Natural killer cell (primary cell): ENCODE results near the gene LGI1. TPM values are rescaled to one million over a fixed set of nuclear protein-coding genes. Genes with fewer than 3 reads are reported as not detected.

Source experiments
- ATAC-seq, 3 donors: fragments of 150-1000 bp in 2 of 3; fragments of 200-7000 bp in 1 of 3; cut with Tn5 transposase; 1 replicate in 1 of 3; 2 replicates in 2 of 3; pipeline ENCODE4 v1.10.0; 2021; ENCODE audit warnings: mild to moderate bottlenecking in 2 of 3, moderate library complexity in 2 of 3
- DNase-seq, 2 donors: peaks; one replicate each; pipeline versions ENCODE4 v3.0.0 to v3.0.0-alpha.2; 2013 to 2021; ENCODE audit warnings: mixed read lengths in 1 of 2
- H3K27ac ChIP-seq: one replicate; pipeline ENCODE4 v1.5.1; 2013; ENCODE audit warnings: mild to moderate bottlenecking, low read length
- H3K27me3 ChIP-seq: one replicate; pipeline ENCODE4 v1.6.1; 2013; ENCODE audit warnings: low read length; ENCODE audit not compliant: control insufficient read depth, insufficient read depth
- H3K36me3 ChIP-seq: one replicate; pipeline ENCODE4 v1.6.1; 2013; ENCODE audit warnings: low read length; ENCODE audit not compliant: control insufficient read depth, insufficient read depth
- H3K4me1 ChIP-seq: one replicate; pipeline ENCODE4 v1.6.1; 2013; ENCODE audit warnings: low read length; ENCODE audit not compliant: control insufficient read depth, insufficient read depth
- H3K4me3 ChIP-seq: one replicate; pipeline ENCODE4 v1.5.1; 2013; ENCODE audit warnings: low read length
- H3K9me3 ChIP-seq: one replicate; pipeline ENCODE4 v1.6.1; 2013; ENCODE audit warnings: low read length; ENCODE audit not compliant: control insufficient read depth, insufficient read depth
- H3K27ac Mint-ChIP-seq, 2 donors: one replicate each; pipeline ENCODE4 v1.8.0; 2022; ENCODE audit warnings: mild to moderate bottlenecking in 2 of 2, mixed read lengths in 2 of 2, moderate library complexity in 1 of 2
- H3K27me3 Mint-ChIP-seq, 2 donors: one replicate each; pipeline ENCODE4 v1.8.0; 2022; ENCODE audit warnings: low read depth in 2 of 2, mixed read lengths in 2 of 2
- H3K36me3 Mint-ChIP-seq: one replicate; pipeline ENCODE4 v1.8.0; 2022; ENCODE audit warnings: mixed read lengths
- H3K4me1 Mint-ChIP-seq, 2 donors: one replicate each; pipeline ENCODE4 v1.8.0; 2022; ENCODE audit warnings: mixed read lengths in 2 of 2
- H3K4me3 Mint-ChIP-seq: one replicate; pipeline ENCODE4 v1.8.0; 2022; ENCODE audit warnings: mild to moderate bottlenecking, moderate library complexity, mixed read lengths
- H3K9me3 Mint-ChIP-seq, 2 donors: one replicate each; pipeline ENCODE4 v1.8.0; 2022; ENCODE audit warnings: mixed read lengths in 2 of 2
- WGBS: methylation state at CpG from one replicate; pipeline ENCODE4 v1.1.7; 2013; ENCODE audit warnings: missing lambda C conversion rate; ENCODE audit not compliant: insufficient coverage; 5-methylcytosine and 5-hydroxymethylcytosine counted together
- intact Hi-C: fragments of 100-400 bp; cut with micrococcal nuclease; formaldehyde crosslinking; loops from one replicate; pipeline ENCODE4 v1.14.2; 2022
- total RNA-seq, 4 donors: library from RNA; stranded (reverse); fragments of 120-200 nt in 1 of 4; gene quantifications; one replicate each; pipeline versions ENCODE4 v1.2.3 to v1.2.4, GENCODE V29; 2013 to 2022
- TF ChIP-seq, protein P1 (sequence below): fragments of 200-600 bp; IDR thresholded peaks from one replicate; pipeline ENCODE4 v1.8.0; 2022; ENCODE audit warnings: antibody characterized with exemption

The LGI1 gene
- total RNA-seq, 3 donors from 2014 or later (not counting 1 experiment from before 2014, with no cell fraction given): not detected

DNA sequence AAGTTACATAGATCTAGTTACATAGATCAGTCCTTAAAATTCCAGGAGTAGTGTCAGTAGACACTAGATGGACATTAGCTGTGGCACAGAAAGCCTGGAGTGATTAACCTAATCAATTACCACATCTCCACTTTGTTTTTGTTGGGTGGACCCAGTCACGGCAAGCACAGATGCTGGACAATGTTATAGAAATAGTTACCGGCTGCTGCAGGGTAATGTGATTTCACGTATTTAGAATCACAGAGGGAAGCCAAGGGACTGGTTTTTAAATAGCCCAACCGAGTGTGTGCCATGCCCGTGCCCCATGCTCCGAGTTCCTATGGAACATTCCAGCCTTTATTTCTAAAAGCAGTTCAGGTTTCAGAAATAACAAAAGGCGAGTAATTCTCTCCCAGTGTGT lies 2.8 kb downstream of the LGI1 start:
- H3K27me3 ChIP-seq: peaks cover 5% of the 10 kb centered on the region
- no peak overlapping the region for H3K27ac ChIP-seq
- no peaks in the 10 kb centered on the region for H3K4me1 ChIP-seq
- no peaks in the 10 kb centered on the region for H3K36me3 ChIP-seq
- no peaks in the 10 kb centered on the region for H3K9me3 ChIP-seq
- H3K36me3 Mint-ChIP-seq: no peaks in the 10 kb centered on the region
- H3K4me1 Mint-ChIP-seq: no peaks in the 10 kb centered on the region
- intact Hi-C loops: no loop called here
- TF ChIP-seq, protein P1, sequence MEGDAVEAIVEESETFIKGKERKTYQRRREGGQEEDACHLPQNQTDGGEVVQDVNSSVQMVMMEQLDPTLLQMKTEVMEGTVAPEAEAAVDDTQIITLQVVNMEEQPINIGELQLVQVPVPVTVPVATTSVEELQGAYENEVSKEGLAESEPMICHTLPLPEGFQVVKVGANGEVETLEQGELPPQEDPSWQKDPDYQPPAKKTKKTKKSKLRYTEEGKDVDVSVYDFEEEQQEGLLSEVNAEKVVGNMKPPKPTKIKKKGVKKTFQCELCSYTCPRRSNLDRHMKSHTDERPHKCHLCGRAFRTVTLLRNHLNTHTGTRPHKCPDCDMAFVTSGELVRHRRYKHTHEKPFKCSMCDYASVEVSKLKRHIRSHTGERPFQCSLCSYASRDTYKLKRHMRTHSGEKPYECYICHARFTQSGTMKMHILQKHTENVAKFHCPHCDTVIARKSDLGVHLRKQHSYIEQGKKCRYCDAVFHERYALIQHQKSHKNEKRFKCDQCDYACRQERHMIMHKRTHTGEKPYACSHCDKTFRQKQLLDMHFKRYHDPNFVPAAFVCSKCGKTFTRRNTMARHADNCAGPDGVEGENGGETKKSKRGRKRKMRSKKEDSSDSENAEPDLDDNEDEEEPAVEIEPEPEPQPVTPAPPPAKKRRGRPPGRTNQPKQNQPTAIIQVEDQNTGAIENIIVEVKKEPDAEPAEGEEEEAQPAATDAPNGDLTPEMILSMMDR: no peak
- H3K27ac Mint-ChIP-seq: no peak overlapping the region
- WGBS: 80% methylated on average over 7 of the region's 7 CpGs
- peaks cover 29 to 51% of the 10 kb centered on the region in 2 donors for H3K27me3 Mint-ChIP-seq
- ATAC-seq (no peak), DNase-seq (no peak)
- H3K4me3 ChIP-seq: no peak overlapping the region
- no peak overlapping the region for H3K4me3 Mint-ChIP-seq
- H3K9me3 Mint-ChIP-seq: no peaks in the 10 kb centered on the region

DNA sequence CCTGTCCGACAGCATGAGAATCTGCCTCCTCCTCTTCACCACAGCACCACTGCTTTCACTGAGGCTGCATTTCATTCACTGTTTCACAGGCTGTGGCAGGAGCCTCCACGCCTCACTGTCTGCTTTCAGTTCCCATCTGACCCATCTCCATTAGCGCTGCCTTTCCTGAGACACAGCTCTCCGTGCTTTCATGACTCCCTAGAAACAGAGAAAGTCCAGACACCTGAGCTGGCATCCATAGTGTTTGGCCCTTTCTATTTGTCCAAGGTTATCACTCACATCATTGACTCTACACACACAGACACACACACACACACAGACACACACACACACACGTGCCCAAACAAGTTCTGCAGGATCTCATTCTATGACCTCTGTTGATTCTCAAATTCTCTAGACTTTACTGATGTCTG lies 5.2 kb downstream of the LGI1 start:
- no peaks in the 10 kb centered on the region for H3K36me3 ChIP-seq
- H3K36me3 Mint-ChIP-seq: no peaks in the 10 kb centered on the region
- no peak for DNase-seq
- H3K4me1 Mint-ChIP-seq: no peaks in the 10 kb centered on the region
- H3K27me3 ChIP-seq: peaks cover 5% of the 10 kb centered on the region
- TF ChIP-seq, protein P1: no peak
- peaks cover 28 to 33% of the 10 kb centered on the region in 2 donors for H3K27me3 Mint-ChIP-seq
- no peaks in the 10 kb centered on the region for H3K9me3 Mint-ChIP-seq
- intact Hi-C loops: no loop called here
- H3K27ac Mint-ChIP-seq: no peak overlapping the region
- 65% methylated on average over 5 of the region's 5 CpGs for WGBS
- no peak for ATAC-seq
- H3K9me3 ChIP-seq: no peaks in the 10 kb centered on the region
- H3K27ac ChIP-seq: no peak overlapping the region
- no peak overlapping the region for H3K4me3 Mint-ChIP-seq
- no peak overlapping the region for H3K4me3 ChIP-seq
- no peaks in the 10 kb centered on the region for H3K4me1 ChIP-seq

DNA sequence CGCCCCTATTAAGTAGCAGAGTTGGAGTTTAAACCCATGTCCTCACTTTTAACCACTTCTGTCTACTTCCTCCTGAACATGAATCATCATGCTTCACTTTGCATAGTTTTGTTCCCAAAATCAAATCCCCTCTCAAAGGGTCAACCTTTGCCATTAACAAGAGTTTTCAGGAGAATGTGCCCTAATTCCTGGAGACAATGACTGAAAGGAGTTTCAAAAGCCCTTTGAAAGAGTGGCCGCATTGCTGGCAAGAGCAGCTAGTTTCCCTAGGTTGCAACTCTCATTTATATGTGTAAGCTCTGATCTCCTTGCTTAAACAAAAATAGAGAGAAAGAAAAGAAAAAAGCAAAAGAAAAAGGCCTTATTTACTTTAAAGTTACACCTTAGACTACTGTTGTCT lies 9.2 kb downstream of the LGI1 start:
- WGBS: 94% methylated on average over 2 of the region's 2 CpGs
- Histone ChIP-seq H3K4me3 (no peak overlapping the region), H3K9me3 (no peaks in the 10 kb centered on the region), H3K27ac (no peak overlapping the region), H3K27me3 (no peaks in the 10 kb centered on the region), H3K36me3 (no peaks in the 10 kb centered on the region), H3K4me1 (no peaks in the 10 kb centered on the region)
- intact Hi-C loops: loop anchor here (1.0 kb wide), 1 partner anchor 22 kb away; no protein-coding TSS in a partner anchor
- Mint-ChIP-seq H3K4me1 (no peaks in the 10 kb centered on the region), H3K9me3 (no peaks in the 10 kb centered on the region), H3K36me3 (no peaks in the 10 kb centered on the region), H3K4me3 (no peak overlapping the region), H3K27me3 (peaks cover 14 to 24% of the 10 kb centered on the region in 2 donors), H3K27ac (no peak overlapping the region)
- ATAC-seq (no peak), DNase-seq (no peak)
- TF ChIP-seq, protein P1: no peak

DNA sequence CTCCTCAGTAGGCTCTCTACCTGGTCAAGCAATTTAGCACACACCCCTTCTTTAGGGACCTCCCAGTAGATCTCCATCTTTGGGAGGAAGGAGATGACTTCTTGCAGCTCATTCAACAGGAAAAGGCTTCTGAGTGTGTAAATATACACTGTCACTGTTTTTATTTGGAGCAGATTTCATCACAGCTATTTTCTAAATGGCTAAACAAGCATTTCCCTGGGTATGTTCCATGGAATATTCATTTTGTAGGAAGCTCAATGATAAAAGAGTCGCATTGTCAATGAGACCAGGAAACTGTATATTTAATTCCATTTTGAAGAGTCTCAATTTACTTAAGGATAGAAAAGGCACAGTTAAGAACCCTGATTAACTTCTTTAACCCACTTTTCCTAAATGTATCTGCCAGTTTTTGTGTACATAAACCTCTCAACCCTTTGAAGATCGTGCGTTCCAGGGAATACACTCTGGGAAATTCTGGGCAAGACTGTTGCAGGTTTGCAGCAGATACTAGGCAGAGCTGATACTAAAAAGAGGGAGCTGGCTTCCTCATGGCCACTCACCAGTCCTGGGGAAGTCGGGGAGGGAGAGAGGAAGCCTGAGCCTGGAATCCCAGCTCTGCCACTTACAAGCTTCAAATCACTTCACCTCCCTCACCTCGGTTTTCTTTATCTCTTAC lies 10.1 kb downstream of the LGI1 start:
- intact Hi-C loops: loop anchor here (1.0 kb wide), 1 partner anchor 23 kb away; no protein-coding TSS in a partner anchor
- no peak for ATAC-seq
- no peak overlapping the region for H3K27ac Mint-ChIP-seq
- no peak overlapping the region for H3K4me3 Mint-ChIP-seq
- H3K4me3 ChIP-seq: no peak overlapping the region
- H3K27ac ChIP-seq: no peak overlapping the region
- H3K27me3 Mint-ChIP-seq: peaks cover 12 to 18% of the 10 kb centered on the region in 2 donors
- 80% methylated on average over 3 of the region's 5 CpGs for WGBS
- TF ChIP-seq, protein P1: no peak
- H3K4me1 Mint-ChIP-seq: no peaks in the 10 kb centered on the region
- H3K9me3 Mint-ChIP-seq: no peaks in the 10 kb centered on the region
- H3K27me3 ChIP-seq: no peaks in the 10 kb centered on the region
- DNase-seq: no peak
- H3K4me1 ChIP-seq: no peaks in the 10 kb centered on the region
- no peaks in the 10 kb centered on the region for H3K36me3 ChIP-seq
- H3K9me3 ChIP-seq: no peaks in the 10 kb centered on the region
- H3K36me3 Mint-ChIP-seq: no peaks in the 10 kb centered on the region
